ENCODE measurements around the gene P2RY6. TPM values are rescaled to one million over a fixed set of nuclear protein-coding genes. Genes with fewer than 3 reads are reported as not detected.

Gene P2RY6
- total RNA-seq, 4 donors from 2014 or later: 0.38 to 0.89 (median 0.38) TPM; not detected in 1

GRCh38 chr11:73267906-73268540, 4.1 kb upstream of the P2RY6 start:
- TF ChIP-seq POLR2A (IDR thresholded peaks at IDR 0.05) (no peak), CTCF (IDR thresholded peaks at IDR 0.05) (no peak), POLR2AphosphoS5 (IDR thresholded peaks at IDR 0.05) (no peak), EP300 (IDR thresholded peaks at IDR 0.05) (no peak)
- WGBS: 89% methylated on average over 4 of the region's 8 CpGs
- peak in 1 of 2 donors; percentile 29 for DNase-seq (ENCODE audit: low spot score in 2 of 2)
- no peaks in the 10 kb centered on the region for H3K9me3 ChIP-seq
- H3K36me3 ChIP-seq: no peaks in the 10 kb centered on the region
- peaks cover 5% of the 10 kb centered on the region for H3K4me1 ChIP-seq
- no peak overlapping the region for H3K27ac ChIP-seq
- H3K27me3 ChIP-seq: peaks cover 30% of the 10 kb centered on the region
- no peak overlapping the region for H3K4me3 ChIP-seq

- Histone ChIP-seq H3K27me3 (peaks cover 26% of the 10 kb centered on the region), H3K27ac (no peak overlapping the region), H3K36me3 (no peaks in the 10 kb centered on the region), H3K9me3 (no peaks in the 10 kb centered on the region), H3K4me3 (no peak overlapping the region), H3K4me1 (peaks cover 5% of the 10 kb centered on the region)
- TF ChIP-seq POLR2A (IDR thresholded peaks at IDR 0.05) (no peak), EP300 (IDR thresholded peaks at IDR 0.05) (no peak), CTCF (IDR thresholded peaks at IDR 0.05) (no peak), POLR2AphosphoS5 (IDR thresholded peaks at IDR 0.05) (no peak)
- DNase-seq (ENCODE audit: low spot score in 2 of 2): peak in 1 of 2 donors; percentile 69
- 74% methylated on average over 7 of the region's 8 CpGs for WGBS
These were observed 3.4 kb upstream of the P2RY6 start for GRCh38 chr11:73268671-73269271.

GRCh38 chr11:73269459-73270015, 2.6 kb upstream of the P2RY6 start:
- DNase-seq (ENCODE audit: low spot score in 2 of 2): peak in 1 of 2 donors; percentile 43
- Histone ChIP-seq H3K27me3 (peaks cover 18% of the 10 kb centered on the region), H3K4me1 (peaks cover under 1% of the 10 kb centered on the region), H3K9me3 (no peaks in the 10 kb centered on the region), H3K27ac (no peak overlapping the region), H3K36me3 (no peaks in the 10 kb centered on the region), H3K4me3 (no peak overlapping the region)
- WGBS: 71% methylated on average over 6 of the region's 7 CpGs
- TF ChIP-seq POLR2AphosphoS5 (IDR thresholded peaks at IDR 0.05): no peak
- no peak for TF ChIP-seq CTCF (IDR thresholded peaks at IDR 0.05)
- TF ChIP-seq EP300 (IDR thresholded peaks at IDR 0.05): no peak
- no peak for TF ChIP-seq POLR2A (IDR thresholded peaks at IDR 0.05)

- TF ChIP-seq EP300 (IDR thresholded peaks at IDR 0.05): no peak
- no peak for TF ChIP-seq POLR2A (IDR thresholded peaks at IDR 0.05)
- TF ChIP-seq CTCF (IDR thresholded peaks at IDR 0.05): no peak
- no peak for TF ChIP-seq POLR2AphosphoS5 (IDR thresholded peaks at IDR 0.05)
- Histone ChIP-seq H3K27ac (no peak overlapping the region), H3K36me3 (no peaks in the 10 kb centered on the region), H3K4me3 (no peak overlapping the region), H3K9me3 (no peaks in the 10 kb centered on the region), H3K27me3 (peaks cover 12% of the 10 kb centered on the region), H3K4me1 (no peaks in the 10 kb centered on the region)
- WGBS: no CpG with 5 or more reads among the region's 7 CpGs
- DNase-seq (ENCODE audit: low spot score in 2 of 2): peak in 1 of 2 donors; percentile 61
These were observed 1.9 kb upstream of the P2RY6 start for GRCh38 chr11:73270016-73270854.

Measured in suprapubic skin (tissue), 4 donors.